Thyroid gland (tissue), 4 donors: ENCODE data around the gene SERTAD1. TPM values are rescaled to one million over a fixed set of nuclear protein-coding genes. Genes with fewer than 3 reads are reported as not detected.

ENCODE experiments used
- DNase-seq, 2 donors: peaks; one replicate each; pipeline ENCODE4 v3.0.0-alpha.2; 2019
- H3K27ac ChIP-seq, 3 donors: fragments of 200-600 bp; sonication (generic); 1 replicate in 2 of 3; 2 replicates in 1 of 3; pipeline ENCODE4 v1.5.1; 2016 to 2019; ENCODE audit warnings: mild to moderate bottlenecking in 1 of 3, moderate library complexity in 1 of 3
- H3K27me3 ChIP-seq: fragments of 200-600 bp; sonication (generic); one replicate; pipeline ENCODE4 v1.5.1; 2019
- H3K36me3 ChIP-seq, 2 donors: fragments of 200-600 bp; sonication (generic); one replicate each; pipeline ENCODE4 v1.5.1; 2016 to 2019
- H3K4me1 ChIP-seq, 2 donors: fragments of 200-600 bp; sonication (generic); one replicate each; pipeline ENCODE4 v1.5.1; 2017 to 2019
- H3K4me3 ChIP-seq, 3 donors: fragments of 200-600 bp; sonication (generic); replicated peaks in 1 of 3; 1 replicate in 2 of 3; 2 replicates in 1 of 3; pipeline ENCODE4 v1.5.1; 2016; ENCODE audit warnings: mild to moderate bottlenecking in 1 of 3
- H3K9me3 ChIP-seq: fragments of 200-600 bp; sonication (generic); one replicate; pipeline ENCODE4 v1.5.1; 2017
- CTCF ChIP-seq, 6 experiments: fragments of 200-600 bp in 3 of 6; fragments of 450-650 bp in 3 of 6; sonication (generic) in 3 of 6; IDR thresholded peaks; one replicate each; pipeline ENCODE4 v1.5.1; 2016 to 2019; ENCODE audit warnings: antibody characterized with exemption in 6 of 6, mild to moderate bottlenecking in 2 of 6, inconsistent platforms in 1 of 6, moderate library complexity in 1 of 6
- POLR2A ChIP-seq, 2 donors: fragments of 450-650 bp; IDR thresholded peaks; one replicate each; pipeline ENCODE4 v1.6.1; 2017; ENCODE audit warnings: antibody characterized with exemption in 2 of 2, mild to moderate bottlenecking in 2 of 2, moderate library complexity in 1 of 2
- WGBS, 2 donors: methylation state at CpG; one replicate each; pipeline ENCODE4 v1.1.5; 2017; 5-methylcytosine and 5-hydroxymethylcytosine counted together
- intact Hi-C: fragments of 100-400 bp; cut with DNase I; formaldehyde crosslinking; loops from one replicate; pipeline ENCODE4 v1.15.1; 2023
- total RNA-seq, 4 donors: library from RNA; depleted of rRNA; stranded (reverse); fragments of >200 nt; gene quantifications; one replicate each; pipeline ENCODE4 v1.2.3, GENCODE V29; 2016

SERTAD1 gene
- total RNA-seq, 4 donors from 2014 or later: 12.6 to 19.9 (median 15.1) TPM

- Histone ChIP-seq H3K36me3 (peaks cover 9 to 10% of the 10 kb centered on the region in 2 donors), H3K4me3 (peak overlapping the region; percentile 57 to 89 (median 71)), H3K27ac (peak overlapping the region; percentile 99), H3K9me3 (no peaks in the 10 kb centered on the region), H3K27me3 (no peaks in the 10 kb centered on the region), H3K4me1 (peaks cover 30 to 36% of the 10 kb centered on the region in 2 donors)
- intact Hi-C loops: no loop called here
- TF ChIP-seq CTCF (IDR thresholded peaks at IDR 0.05): no peak
- no peak for TF ChIP-seq POLR2A (IDR thresholded peaks at IDR 0.05)
- WGBS, 2 donors: 1 to 2% methylated on average over 16 to 23 of the region's 28 CpGs
- DNase-seq: peak in 1 of 2 donors; percentile 32
These were observed 949 bp downstream of the SERTAD1 start for GRCh38 chr19:40424637-40425449.

- no peaks in the 10 kb centered on the region for H3K9me3 ChIP-seq
- intact Hi-C loops: no loop called here
- WGBS, 2 donors: 91 to 93% methylated on average over 6 of the region's 6 CpGs
- DNase-seq: no peak
- H3K36me3 ChIP-seq: peaks cover 9 to 10% of the 10 kb centered on the region in 2 donors
- H3K4me3 ChIP-seq: no peak overlapping the region
- TF ChIP-seq POLR2A (IDR thresholded peaks at IDR 0.05) (no peak), CTCF (IDR thresholded peaks at IDR 0.05) (no peak)
- H3K4me1 ChIP-seq: peaks cover 30 to 36% of the 10 kb centered on the region in 2 donors
- no peaks in the 10 kb centered on the region for H3K27me3 ChIP-seq
- H3K27ac ChIP-seq: peak overlapping the region; percentile 99
These were observed 1.9 kb downstream of the SERTAD1 start for GRCh38 chr19:40423938-40424337.

DNA sequence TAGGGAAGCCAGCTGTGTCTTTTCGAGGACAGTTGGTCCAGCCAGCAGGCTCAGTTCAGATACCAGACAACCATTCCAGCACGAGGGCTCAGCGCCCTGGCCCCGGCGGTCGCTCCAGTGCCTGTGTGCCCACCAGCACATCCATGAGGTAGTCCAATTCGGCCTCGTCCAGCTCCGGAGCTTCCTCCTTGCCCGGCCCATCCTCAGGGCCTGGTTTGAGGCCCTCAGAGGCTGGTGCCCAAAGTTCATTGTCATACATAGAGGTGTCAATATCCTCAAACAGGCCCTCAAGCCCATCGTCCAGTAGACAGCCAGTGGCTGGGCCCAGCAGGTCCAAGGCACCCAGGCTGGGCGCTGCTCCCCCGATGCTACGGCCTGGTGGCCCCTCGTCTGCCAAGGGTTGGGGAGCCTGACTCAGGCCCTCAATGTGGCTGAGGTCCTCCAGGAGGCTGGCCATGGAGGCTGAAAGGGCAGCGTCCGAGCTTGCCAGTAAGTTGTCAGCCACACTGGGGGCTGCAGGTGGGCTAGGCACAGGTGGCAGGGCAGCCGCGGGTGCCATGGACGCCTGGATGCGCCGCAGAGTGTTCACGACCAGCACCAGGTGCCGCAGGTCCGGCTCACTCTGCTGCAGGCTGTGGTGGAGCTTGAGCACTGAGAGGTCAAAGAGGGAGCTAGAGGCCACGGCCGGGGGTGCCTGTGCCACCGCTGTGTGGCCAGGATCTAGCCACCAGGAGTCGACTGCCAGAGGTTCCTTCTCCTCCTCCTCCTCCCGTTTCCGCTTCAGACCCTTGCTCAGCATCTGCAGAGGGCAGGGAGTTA lies 2.8 kb downstream of the SERTAD1 start:
- Histone ChIP-seq H3K27me3 (no peaks in the 10 kb centered on the region), H3K9me3 (no peaks in the 10 kb centered on the region), H3K36me3 (peaks cover 9 to 10% of the 10 kb centered on the region in 2 donors), H3K4me3 (no peak overlapping the region), H3K4me1 (peaks cover 30 to 36% of the 10 kb centered on the region in 2 donors), H3K27ac (peak overlapping the region in 2 of 3 donors; percentile 99)
- intact Hi-C loops: no loop called here
- WGBS, 2 donors: 82 to 90% methylated on average over 10 to 24 of the region's 31 CpGs
- TF ChIP-seq POLR2A (IDR thresholded peaks at IDR 0.05): no peak
- TF ChIP-seq CTCF (IDR thresholded peaks at IDR 0.05): no peak
- no peak for DNase-seq

DNA sequence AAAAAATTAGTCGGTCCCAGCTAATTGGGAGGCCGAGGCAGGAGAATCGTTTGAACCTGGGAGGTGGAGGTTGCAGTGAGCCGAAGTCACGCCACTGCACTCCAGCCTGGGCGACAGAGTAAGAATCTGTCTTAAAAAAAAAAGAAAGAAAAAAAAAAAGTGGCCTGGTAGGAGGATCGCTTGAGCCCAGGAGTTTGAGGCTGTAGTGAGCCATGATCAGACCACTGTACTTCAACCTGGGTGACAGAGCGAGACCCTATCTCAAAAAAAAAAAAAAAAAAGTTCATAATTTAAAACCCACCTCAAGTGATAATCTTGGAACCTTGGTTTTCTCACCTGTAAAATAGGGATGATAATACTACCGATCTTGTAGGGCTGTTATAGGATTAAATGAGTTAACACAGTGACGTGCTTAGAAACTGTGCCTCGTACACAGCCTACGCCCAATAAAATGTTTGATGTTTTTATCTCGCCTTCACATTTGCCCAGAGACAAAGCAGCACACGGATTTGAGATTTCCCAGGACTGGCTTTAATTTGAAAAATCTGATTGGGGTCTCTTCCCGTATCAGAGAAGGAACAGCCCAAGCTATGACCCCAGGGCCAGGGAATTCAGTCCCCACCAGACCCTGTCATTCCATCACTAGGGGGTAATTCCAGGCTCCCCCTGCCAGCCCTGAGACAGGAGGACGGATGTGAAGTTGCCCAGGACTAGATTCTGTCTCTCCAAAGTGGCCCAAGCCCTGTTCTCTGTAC lies 3.6 kb downstream of the SERTAD1 start:
- H3K4me1 ChIP-seq: peaks cover 35 to 36% of the 10 kb centered on the region in 2 donors
- peaks cover 9 to 10% of the 10 kb centered on the region in 2 donors for H3K36me3 ChIP-seq
- no peak for TF ChIP-seq POLR2A (IDR thresholded peaks at IDR 0.05)
- TF ChIP-seq CTCF (IDR thresholded peaks at IDR 0.05): no peak
- peak overlapping the region; percentile 99 to 100 (median 99) for H3K27ac ChIP-seq
- WGBS, 2 donors: 73 to 75% methylated on average over 16 of the region's 16 CpGs
- peak overlapping the region in 1 of 3 donors; percentile 12 for H3K4me3 ChIP-seq
- intact Hi-C loops: no loop called here
- no peaks in the 10 kb centered on the region for H3K9me3 ChIP-seq
- DNase-seq: no peak
- H3K27me3 ChIP-seq: no peaks in the 10 kb centered on the region
